RWPE1 (cell line): ENCODE data around the gene MAJIN.
A peak's percentile ranks its signal among the peaks of the same experiment; 100 is the strongest.

Source experiments
- CTCF ChIA-PET: fragments of 350-600 bp; sonication (Branson Sonifier 250); formaldehyde crosslinking; extraction: SDS; loops from one replicate; lab custom pipeline; 2021; lab: Yijun Ruan, JAX
- POLR2A ChIA-PET: fragments of 400-600 bp; formaldehyde crosslinking; extraction: SDS; loops from one replicate; lab custom pipeline; 2020; ENCODE audit warnings: antibody characterized with exemption; ENCODE audit not compliant: low non-redundant PET; lab: Yijun Ruan, JAX
- DNase-seq: peaks from one replicate; pipeline ENCODE4 v3.0.0; 2012; ENCODE audit warnings: low spot score
- H3K27ac ChIP-seq: fragments of 450-650 bp; 2 replicates; pipeline ENCODE4 v1.5.1; 2017
- TF ChIP-seq, protein P1 (sequence below): fragments of 450-650 bp; conservative IDR thresholded peaks from 2 replicates; pipeline ENCODE4 v1.5.1; 2017; ENCODE audit warnings: low read depth, mild to moderate bottlenecking

Gene MAJIN

DNA sequence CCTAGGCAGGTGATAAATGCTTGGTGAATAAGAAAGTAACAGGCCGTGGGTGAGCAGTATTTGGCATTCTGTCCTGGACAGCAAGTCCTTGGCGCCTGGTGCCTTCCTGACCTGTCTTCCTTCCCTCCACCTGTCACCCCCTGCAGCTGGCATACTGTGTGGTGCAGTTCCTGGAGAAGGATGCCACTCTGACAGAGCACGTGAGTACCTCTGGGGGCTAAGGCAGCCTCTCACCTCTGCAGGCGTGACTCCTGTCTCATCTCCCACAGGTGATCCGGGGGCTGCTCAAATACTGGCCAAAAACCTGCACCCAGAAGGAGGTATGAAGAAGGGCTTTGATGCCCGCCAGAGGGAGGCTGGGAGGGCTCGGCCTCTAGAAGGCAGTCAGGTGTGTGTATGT, 40.6 kb downstream of the MAJIN start:
- no peak for DNase-seq

DNA sequence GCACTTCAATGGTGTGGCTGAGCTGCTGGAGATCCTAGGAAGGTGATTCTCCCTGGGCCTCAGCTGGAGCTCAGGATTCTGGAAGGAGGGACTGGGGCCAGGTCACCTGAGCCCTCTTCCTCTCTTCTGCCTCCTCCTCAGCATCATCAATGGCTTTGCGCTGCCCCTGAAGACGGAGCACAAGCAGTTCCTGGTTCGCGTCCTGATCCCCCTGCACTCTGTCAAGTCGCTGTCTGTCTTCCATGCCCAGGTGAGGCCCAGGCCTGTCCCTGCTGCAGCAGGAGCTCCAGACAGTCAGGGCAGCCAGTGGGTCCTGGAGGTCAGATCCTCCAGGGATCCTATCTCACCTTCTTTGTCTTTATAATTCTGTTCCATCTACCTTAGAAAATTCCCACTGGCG, 41.6 kb downstream of the MAJIN start:
- TF ChIP-seq, protein P1, sequence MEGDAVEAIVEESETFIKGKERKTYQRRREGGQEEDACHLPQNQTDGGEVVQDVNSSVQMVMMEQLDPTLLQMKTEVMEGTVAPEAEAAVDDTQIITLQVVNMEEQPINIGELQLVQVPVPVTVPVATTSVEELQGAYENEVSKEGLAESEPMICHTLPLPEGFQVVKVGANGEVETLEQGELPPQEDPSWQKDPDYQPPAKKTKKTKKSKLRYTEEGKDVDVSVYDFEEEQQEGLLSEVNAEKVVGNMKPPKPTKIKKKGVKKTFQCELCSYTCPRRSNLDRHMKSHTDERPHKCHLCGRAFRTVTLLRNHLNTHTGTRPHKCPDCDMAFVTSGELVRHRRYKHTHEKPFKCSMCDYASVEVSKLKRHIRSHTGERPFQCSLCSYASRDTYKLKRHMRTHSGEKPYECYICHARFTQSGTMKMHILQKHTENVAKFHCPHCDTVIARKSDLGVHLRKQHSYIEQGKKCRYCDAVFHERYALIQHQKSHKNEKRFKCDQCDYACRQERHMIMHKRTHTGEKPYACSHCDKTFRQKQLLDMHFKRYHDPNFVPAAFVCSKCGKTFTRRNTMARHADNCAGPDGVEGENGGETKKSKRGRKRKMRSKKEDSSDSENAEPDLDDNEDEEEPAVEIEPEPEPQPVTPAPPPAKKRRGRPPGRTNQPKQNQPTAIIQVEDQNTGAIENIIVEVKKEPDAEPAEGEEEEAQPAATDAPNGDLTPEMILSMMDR: no peak
- no peak overlapping the region for H3K27ac ChIP-seq
- POLR2A ChIA-PET: no interaction called here
- CTCF ChIA-PET: interaction anchor here (1.1 to 1.3 kb wide), 2 partner anchors 83 to 84 kb away, joined by 3 read pairs; partner anchors contain the start of gene ARL2
- DNase-seq: no peak

More for the DNA sequence above, 40.6 kb downstream of the MAJIN start:
- H3K27ac ChIP-seq: no peak overlapping the region
- CTCF ChIA-PET: interaction anchor here (1.3 kb wide), 1 partner anchor 82 kb away, joined by 3 read pairs; no protein-coding TSS in a partner anchor
- POLR2A ChIA-PET: interaction anchor here (0.8 kb wide), 1 partner anchor 32 kb away, joined by 3 read pairs; no protein-coding TSS in a partner anchor
- TF ChIP-seq, protein P1: no peak

DNA sequence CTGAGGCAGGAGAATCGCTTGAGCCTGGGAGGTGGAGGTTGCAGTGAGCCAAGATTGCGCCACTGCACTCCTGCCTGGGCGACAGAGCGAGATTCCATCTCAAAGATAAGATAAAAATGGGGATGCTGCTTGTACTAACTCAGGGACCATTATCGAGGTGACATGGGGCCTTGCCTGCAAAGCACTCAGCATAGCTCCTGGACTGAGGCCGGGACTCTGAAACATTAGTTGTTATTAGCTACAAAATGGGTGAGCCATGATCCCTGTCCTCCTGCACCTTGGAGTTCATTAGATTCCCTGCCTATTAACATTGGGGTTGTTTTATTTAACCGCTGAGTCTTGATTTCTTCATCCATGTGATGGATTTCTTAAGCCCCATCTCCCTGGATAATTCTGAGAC, 42.3 kb downstream of the MAJIN start:
- H3K27ac ChIP-seq: no peak overlapping the region
- POLR2A ChIA-PET: no interaction called here
- CTCF ChIA-PET: interaction anchor here (0.6 to 1.1 kb wide), 2 partner anchors 50 to 84 kb away, joined by 3 read pairs; partner anchors contain the start of gene ARL2

DNA sequence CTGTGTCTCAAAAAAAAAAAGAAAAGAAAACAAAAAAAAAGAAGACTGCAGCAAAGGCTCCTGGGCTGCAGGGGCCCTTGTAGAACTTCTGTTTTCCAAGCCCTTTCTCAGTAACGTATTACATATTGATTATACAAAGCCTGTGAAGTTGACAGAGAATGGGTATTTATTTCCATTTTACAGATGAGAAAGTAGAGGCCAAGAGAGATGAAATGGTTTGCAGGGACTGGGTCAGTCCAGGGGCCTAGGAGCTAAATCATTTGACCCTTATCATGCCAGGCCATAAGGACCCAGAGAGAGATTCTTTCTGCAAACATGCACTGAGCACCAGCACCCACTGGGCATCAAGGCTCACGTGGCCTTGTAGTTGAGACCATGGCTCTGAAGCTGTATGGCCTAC, 43.0 kb downstream of the MAJIN start:
- CTCF ChIA-PET: interaction anchor here (0.6 kb wide), 1 partner anchor 19 kb away, joined by 3 read pairs; no protein-coding TSS in a partner anchor

More for the DNA sequence above, 42.3 kb downstream of the MAJIN start:
- no peak for DNase-seq
- TF ChIP-seq, protein P1: no peak

DNA sequence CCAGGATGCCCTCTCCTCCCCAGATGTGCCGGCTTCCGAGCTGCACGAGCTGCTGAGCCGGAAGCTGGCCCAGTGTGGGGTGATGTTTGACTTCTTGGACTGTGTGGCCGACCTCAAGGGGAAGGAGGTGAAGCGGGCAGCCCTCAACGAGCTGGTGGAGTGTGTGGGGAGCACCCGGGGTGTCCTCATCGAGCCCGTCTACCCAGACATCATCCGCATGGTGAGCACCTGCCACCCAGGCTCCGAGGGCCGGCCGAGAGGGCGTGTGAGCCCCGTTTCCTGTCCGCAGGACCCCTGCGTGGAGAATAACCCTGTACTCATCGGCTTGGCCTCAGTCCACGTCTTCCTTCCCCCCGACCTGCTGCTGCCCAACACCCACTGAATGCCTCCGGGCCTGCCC, 45.2 kb downstream of the MAJIN start:
- no peak for DNase-seq
- POLR2A ChIA-PET: interaction anchor here (1.2 kb wide), 1 partner anchor 86 kb away, joined by 7 read pairs; no protein-coding TSS in a partner anchor
- CTCF ChIA-PET: interaction anchor here (0.7 kb wide), 2 partner anchors 38 to 567 kb away, joined by 3 to 6 read pairs; no protein-coding TSS in a partner anchor
- TF ChIP-seq, protein P1: no peak
- peak overlapping the region; percentile 92 for H3K27ac ChIP-seq

More for the DNA sequence above, 43.0 kb downstream of the MAJIN start:
- no peak for DNase-seq
- TF ChIP-seq, protein P1: no peak
- no peak overlapping the region for H3K27ac ChIP-seq
- POLR2A ChIA-PET: no interaction called here

DNA sequence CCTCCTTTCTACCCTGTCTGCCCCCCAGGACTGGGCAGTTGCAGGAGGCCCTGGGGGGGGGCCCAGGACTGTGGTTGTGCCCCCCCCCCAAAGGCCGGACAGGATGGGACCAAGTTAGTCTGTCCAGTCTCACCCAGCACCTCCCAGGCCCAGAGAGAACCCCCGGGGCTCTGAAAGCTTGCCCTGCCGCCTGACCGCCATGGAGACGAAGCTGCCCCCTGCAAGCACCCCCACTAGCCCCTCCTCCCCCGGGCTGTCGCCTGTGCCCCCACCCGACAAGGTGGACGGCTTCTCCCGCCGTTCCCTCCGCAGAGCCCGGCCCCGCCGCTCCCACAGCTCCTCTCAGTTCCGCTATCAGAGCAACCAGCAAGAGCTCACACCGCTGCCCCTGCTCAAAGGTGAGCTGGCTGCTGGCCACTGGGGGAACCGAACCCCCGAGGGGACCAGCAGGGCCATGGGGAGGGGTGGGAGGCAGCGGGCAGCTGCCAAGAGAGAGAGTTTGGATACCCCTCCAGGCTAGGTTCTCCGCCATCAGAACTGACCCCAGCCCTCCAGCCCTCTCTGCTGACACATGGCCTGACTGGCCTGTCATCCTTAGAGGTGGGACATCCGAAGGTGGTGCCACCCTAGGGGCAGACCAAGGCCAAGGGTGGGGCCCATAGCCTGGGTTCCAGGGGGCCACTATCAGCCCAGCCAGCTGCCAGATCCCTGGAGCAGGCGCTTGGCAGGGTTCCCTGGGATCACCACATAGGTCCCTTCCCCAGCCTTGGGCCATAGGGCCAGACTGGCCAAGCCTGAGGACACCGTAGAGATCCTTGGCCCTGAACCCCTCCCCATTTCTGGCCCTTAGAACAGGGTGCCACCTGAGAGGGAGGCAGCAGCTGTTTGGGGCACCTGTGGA, 46.1 kb downstream of the MAJIN start:
- ChIA-PET POLR2A (interaction anchor here (0.6 kb wide), 1 partner anchor 95 kb away, joined by 7 read pairs; no protein-coding TSS in a partner anchor), CTCF (interaction anchor here (0.6 to 0.9 kb wide), 3 partner anchors 14 to 297 kb away, joined by 3 to 5 read pairs (median 4); no protein-coding TSS in a partner anchor)
- TF ChIP-seq, protein P1: no peak
- H3K27ac ChIP-seq: peak overlapping the region; percentile 92
- no peak for DNase-seq
